ENCODE measurements around the gene RTL9.

- TF ChIP-seq, protein P1, sequence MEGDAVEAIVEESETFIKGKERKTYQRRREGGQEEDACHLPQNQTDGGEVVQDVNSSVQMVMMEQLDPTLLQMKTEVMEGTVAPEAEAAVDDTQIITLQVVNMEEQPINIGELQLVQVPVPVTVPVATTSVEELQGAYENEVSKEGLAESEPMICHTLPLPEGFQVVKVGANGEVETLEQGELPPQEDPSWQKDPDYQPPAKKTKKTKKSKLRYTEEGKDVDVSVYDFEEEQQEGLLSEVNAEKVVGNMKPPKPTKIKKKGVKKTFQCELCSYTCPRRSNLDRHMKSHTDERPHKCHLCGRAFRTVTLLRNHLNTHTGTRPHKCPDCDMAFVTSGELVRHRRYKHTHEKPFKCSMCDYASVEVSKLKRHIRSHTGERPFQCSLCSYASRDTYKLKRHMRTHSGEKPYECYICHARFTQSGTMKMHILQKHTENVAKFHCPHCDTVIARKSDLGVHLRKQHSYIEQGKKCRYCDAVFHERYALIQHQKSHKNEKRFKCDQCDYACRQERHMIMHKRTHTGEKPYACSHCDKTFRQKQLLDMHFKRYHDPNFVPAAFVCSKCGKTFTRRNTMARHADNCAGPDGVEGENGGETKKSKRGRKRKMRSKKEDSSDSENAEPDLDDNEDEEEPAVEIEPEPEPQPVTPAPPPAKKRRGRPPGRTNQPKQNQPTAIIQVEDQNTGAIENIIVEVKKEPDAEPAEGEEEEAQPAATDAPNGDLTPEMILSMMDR (IDR thresholded peaks at IDR 0.05) = no peak
- no peak for TF ChIP-seq POLR2A (IDR thresholded peaks at IDR 0.05)
Measured at GRCh38 chrX:110326712-110327111, 31.9 kb upstream of the RTL9 start.
